SU-DHL-6 (cell line): ENCODE results near the gene ORMDL2.

Source experiments
- EZH2phosphoT487 ChIP-seq: fragments of 200-600 bp; sonication (generic), shearing (Covaris generic); conservative IDR thresholded peaks from 2 replicates; pipeline ENCODE4 v1.6.1; 2018; ENCODE audit warnings: mild to moderate bottlenecking, antibody characterized with exemption, low read length, moderate library complexity, mixed read lengths
- TF ChIP-seq, protein P1 (sequence below): fragments of 200-600 bp; sonication (generic); IDR thresholded peaks from one replicate; pipeline ENCODE4 v1.5.1; 2017; ENCODE audit warnings: antibody characterized with exemption, mild to moderate bottlenecking, low read length, moderate library complexity; ENCODE audit not compliant: insufficient read depth, poor library complexity, severe bottlenecking

DNA sequence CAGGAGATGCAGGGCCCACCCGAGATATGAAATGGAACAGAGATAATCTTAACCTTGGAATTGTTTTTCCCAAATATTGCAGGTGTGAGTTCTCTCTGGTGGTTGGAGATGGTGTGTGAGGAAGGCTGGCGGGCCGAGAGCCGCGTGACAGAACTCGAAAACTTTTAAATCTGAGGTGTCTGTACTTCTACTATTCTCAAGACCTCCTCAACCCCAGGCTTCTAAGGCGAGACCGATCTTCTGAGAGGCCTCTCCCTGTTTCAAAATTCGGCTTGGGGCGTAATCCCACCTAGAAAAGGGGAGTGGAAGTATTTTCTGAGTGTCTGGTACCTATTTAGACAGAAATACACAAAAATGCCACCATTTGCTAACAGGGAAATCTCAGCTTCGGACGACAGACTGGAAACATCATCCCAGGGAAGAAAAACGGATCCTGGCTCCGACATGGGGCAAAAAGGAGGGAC, 928 bp upstream of the ORMDL2 start:
- TF ChIP-seq, protein P1, sequence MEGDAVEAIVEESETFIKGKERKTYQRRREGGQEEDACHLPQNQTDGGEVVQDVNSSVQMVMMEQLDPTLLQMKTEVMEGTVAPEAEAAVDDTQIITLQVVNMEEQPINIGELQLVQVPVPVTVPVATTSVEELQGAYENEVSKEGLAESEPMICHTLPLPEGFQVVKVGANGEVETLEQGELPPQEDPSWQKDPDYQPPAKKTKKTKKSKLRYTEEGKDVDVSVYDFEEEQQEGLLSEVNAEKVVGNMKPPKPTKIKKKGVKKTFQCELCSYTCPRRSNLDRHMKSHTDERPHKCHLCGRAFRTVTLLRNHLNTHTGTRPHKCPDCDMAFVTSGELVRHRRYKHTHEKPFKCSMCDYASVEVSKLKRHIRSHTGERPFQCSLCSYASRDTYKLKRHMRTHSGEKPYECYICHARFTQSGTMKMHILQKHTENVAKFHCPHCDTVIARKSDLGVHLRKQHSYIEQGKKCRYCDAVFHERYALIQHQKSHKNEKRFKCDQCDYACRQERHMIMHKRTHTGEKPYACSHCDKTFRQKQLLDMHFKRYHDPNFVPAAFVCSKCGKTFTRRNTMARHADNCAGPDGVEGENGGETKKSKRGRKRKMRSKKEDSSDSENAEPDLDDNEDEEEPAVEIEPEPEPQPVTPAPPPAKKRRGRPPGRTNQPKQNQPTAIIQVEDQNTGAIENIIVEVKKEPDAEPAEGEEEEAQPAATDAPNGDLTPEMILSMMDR, result no peak
- no peak for TF ChIP-seq EZH2phosphoT487
